HCT116 (cell line): ENCODE data around the gene ITPK1. TPM values are rescaled to one million over a fixed set of nuclear protein-coding genes. Genes with fewer than 3 reads are reported as not detected.
A peak's percentile ranks its signal among the peaks of the same experiment; 100 is the strongest.

Source experiments
- ATAC-seq: fragments of 200-7000 bp; cut with Tn5 transposase; 2 replicates; pipeline ENCODE4 v1.9.1; 2020; ENCODE audit warnings: mild to moderate bottlenecking, moderate library complexity
- BruUV-seq: library from RNA; stranded (reverse); fragments of 400-500 nt; replicated peaks from 2 replicates; lab custom pipeline; 2021; lab: Mats Ljungman, UMichigan
- CTCF ChIA-PET: fragments of 300-600 bp; sonication (Branson Sonifier 250); formaldehyde crosslinking; loops from one replicate; lab custom pipeline; 2021; ENCODE audit warnings: antibody characterized with exemption; lab: Charles Lee
- POLR2A ChIA-PET: fragments of 300-600, 350-600 bp; sonication (Branson Sonifier 250); formaldehyde crosslinking; loops from one replicate; lab custom pipeline; 2021; ENCODE audit warnings: antibody characterized with exemption; lab: Charles Lee
- RAD21 ChIA-PET, 2 experiments: fragments of 300-600 bp; sonication (Branson Sonifier 250); formaldehyde crosslinking; loops; one replicate each; lab custom pipeline; 2023; ENCODE audit warnings: low total read pairs in 2 of 2; ENCODE audit not compliant: uncharacterized antibody in 2 of 2, unreplicated experiment in 2 of 2, low non-redundant PET in 1 of 2; lab: Charles Lee
- DNase-seq: peaks from one replicate; pipeline ENCODE4 v3.0.0-alpha.2; 2010; ENCODE audit warnings: low read depth, low spot score
- H2AFZ ChIP-seq: fragments of 200-600 bp; shearing (Covaris generic), sonication (generic); 2 replicates; pipeline ENCODE4 v1.6.1; 2017; ENCODE audit warnings: low read depth, mixed run types, mixed read lengths, antibody characterized with exemption, low read length; ENCODE audit not compliant: poor library complexity, severe bottlenecking
- H3K27ac ChIP-seq: 2 replicates; pipeline ENCODE4 v1.5.1; 2012; ENCODE audit warnings: low read depth, low read length
- H3K27me3 ChIP-seq: fragments of 200-600 bp; sonication (generic); 2 replicates; pipeline ENCODE4 v1.6.1; 2016; ENCODE audit warnings: mixed run types, low read length, mixed read lengths; ENCODE audit not compliant: insufficient read depth
- H3K36me3 ChIP-seq, 2 experiments: fragments of 200-500 bp in 1 of 2; fragments of 200-600 bp in 1 of 2; sonication (Bioruptor generic) in 1 of 2; sonication (generic) in 1 of 2; 2 replicates each; pipeline versions ENCODE4 v1.5.1 to v1.6.1; 2014 to 2016; ENCODE audit warnings: low read length in 2 of 2, inconsistent platforms in 1 of 2, mixed read lengths in 1 of 2, mixed run types in 1 of 2; ENCODE audit not compliant: insufficient read depth in 2 of 2, control insufficient read depth in 1 of 2
- H3K4me1 ChIP-seq, 2 experiments: fragments of 200-600 bp in 1 of 2; sonication (generic) in 1 of 2; 2 replicates each; pipeline versions ENCODE4 v1.5.1 to v1.6.1; 2012 to 2017; ENCODE audit warnings: low read length in 2 of 2, inconsistent platforms in 1 of 2, mild to moderate bottlenecking in 1 of 2, mixed read lengths in 1 of 2, mixed run types in 1 of 2, moderate library complexity in 1 of 2; ENCODE audit not compliant: insufficient read depth in 2 of 2, control insufficient read depth in 1 of 2
- H3K4me2 ChIP-seq: fragments of 200-600 bp; sonication (generic); 2 replicates; pipeline ENCODE4 v1.6.1; 2017; ENCODE audit warnings: mixed run types, low read length, mixed read lengths
- H3K4me3 ChIP-seq, 2 experiments: fragments of 200-600 bp in 1 of 2; sonication (generic) in 1 of 2; replicated peaks in 1 of 2; 2 replicates each; pipeline ENCODE4 v1.5.1; 2011 to 2016; ENCODE audit warnings: low read length in 2 of 2, control low read depth in 1 of 2, low read depth in 1 of 2, mild to moderate bottlenecking in 1 of 2, mixed read lengths in 1 of 2, mixed run types in 1 of 2
- H3K79me2 ChIP-seq: fragments of 200-600 bp; sonication (generic); 2 replicates; pipeline ENCODE4 v1.6.1; 2017; ENCODE audit warnings: mild to moderate bottlenecking, mixed run types, low read length, moderate library complexity, mixed read lengths; ENCODE audit not compliant: insufficient read depth
- H3K9ac ChIP-seq: fragments of 200-600 bp; sonication (generic); 2 replicates; pipeline ENCODE4 v1.6.1; 2016; ENCODE audit warnings: low read length, mixed read lengths
- H3K9me2 ChIP-seq: fragments of 200-600 bp; sonication (generic), shearing (Covaris generic); 2 replicates; pipeline ENCODE4 v1.6.1; 2017; ENCODE audit warnings: mixed run types, mild to moderate bottlenecking, moderate library complexity; ENCODE audit not compliant: insufficient read depth
- H3K9me3 ChIP-seq, 2 experiments: fragments of 200-500 bp in 1 of 2; fragments of 200-600 bp in 1 of 2; sonication (Bioruptor generic) in 1 of 2; sonication (generic) in 1 of 2; 2 replicates each; pipeline ENCODE4 v1.6.1; 2014 to 2017; ENCODE audit warnings: low read length in 2 of 2, mixed read lengths in 2 of 2, inconsistent platforms in 1 of 2, low read depth in 1 of 2, mild to moderate bottlenecking in 1 of 2, mixed run types in 1 of 2, moderate library complexity in 1 of 2; ENCODE audit not compliant: control insufficient read depth in 1 of 2, insufficient read depth in 1 of 2
- H4K20me1 ChIP-seq: fragments of 200-600 bp; sonication (generic), shearing (Covaris generic); 2 replicates; pipeline ENCODE4 v1.6.1; 2017; ENCODE audit warnings: mixed run types, mild to moderate bottlenecking, moderate library complexity; ENCODE audit not compliant: insufficient read depth
- CTCF ChIP-seq, 3 experiments: fragments of 200-600 bp in 1 of 3; sonication (generic) in 1 of 3; IDR thresholded peaks in 2 of 3; conservative IDR thresholded peaks in 1 of 3; 2 replicates each; pipeline ENCODE4 v1.5.1; 2012 to 2017; ENCODE audit warnings: low read depth in 2 of 3, low read length in 2 of 3, antibody characterized with exemption in 1 of 3, borderline replicate concordance in 1 of 3, control low read depth in 1 of 3, mild to moderate bottlenecking in 1 of 3, mixed read lengths in 1 of 3, mixed run types in 1 of 3, moderate library complexity in 1 of 3; ENCODE audit not compliant: insufficient read depth in 1 of 3
- ELF1 ChIP-seq: IDR thresholded peaks from 2 replicates; pipeline ENCODE4 v1.6.1; 2012; ENCODE audit warnings: low read depth, borderline replicate concordance
- EZH2phosphoT487 ChIP-seq: fragments of 200-600 bp; IDR thresholded peaks from 2 replicates; pipeline ENCODE4 v1.6.1; 2018; ENCODE audit warnings: antibody characterized with exemption, borderline replicate concordance
- SIN3A ChIP-seq: IDR thresholded peaks from 2 replicates; pipeline ENCODE4 v1.6.1; 2012; ENCODE audit warnings: low read depth
- SRF ChIP-seq: IDR thresholded peaks from 2 replicates; pipeline ENCODE4 v1.6.1; 2012; ENCODE audit warnings: low read depth
- ZBTB33 ChIP-seq: IDR thresholded peaks from 2 replicates; pipeline ENCODE4 v1.6.1; 2011; ENCODE audit warnings: mild to moderate bottlenecking, low read length, moderate library complexity; ENCODE audit not compliant: insufficient replicate concordance; ENCODE audit errors: extremely low read depth
- intact Hi-C: fragments of 100-400 bp; cut with micrococcal nuclease; formaldehyde crosslinking; loops from 2 replicates; pipeline ENCODE4 v1.10.0; 2022
- total RNA-seq: library from RNA; stranded (reverse); gene quantifications from one replicate; pipeline ENCODE4 v1.2.1, GENCODE V29; 2021; ENCODE audit not compliant: unreplicated experiment

The ITPK1 gene
- total RNA-seq, 1 experiment from 2014 or later: 70.2 TPM

- CTCF ChIA-PET: interaction anchor here (0.7 to 1.2 kb wide), 2 partner anchors 10 to 14 kb away, joined by 3 to 5 read pairs; no protein-coding TSS in a partner anchor
- DNase-seq (no peak), ATAC-seq (peak; percentile 69)
- no peak overlapping the region for H3K27ac ChIP-seq
- BruUV-seq: no TSS peak
- no peaks in the 10 kb centered on the region for H3K9me2 ChIP-seq
- no peaks in the 10 kb centered on the region for H4K20me1 ChIP-seq
- no peaks in the 10 kb centered on the region for H3K9me3 ChIP-seq
- RAD21 ChIA-PET: no interaction called here
- no peak overlapping the region for H3K4me3 ChIP-seq
- peaks cover 7 to 17% of the 10 kb centered on the region in 2 experiments; a peak in 3 of 4 replicates for H3K4me1 ChIP-seq
- H3K79me2 ChIP-seq: no peaks in the 10 kb centered on the region
- H3K27me3 ChIP-seq: no peaks in the 10 kb centered on the region
- H3K4me2 ChIP-seq: peak overlapping the region; percentile 61; the same call in 1 of the 2 replicates
- intact Hi-C loops: no loop called here
- H3K9ac ChIP-seq: no peak overlapping the region
- H3K36me3 ChIP-seq: no peaks in the 10 kb centered on the region
- no peak overlapping the region for H2AFZ ChIP-seq
- POLR2A ChIA-PET: no interaction called here
- TF ChIP-seq CTCF (IDR thresholded peaks at IDR 0.05 in 2 of 3, conservative IDR thresholded peaks at IDR 0.05 in 1 of 3; ENCODE audit: borderline replicate concordance in 1 of 3, insufficient read depth in 1 of 3, low read depth in 2 of 3, low read length in 2 of 3): peak in 2 of 3 experiments; percentile 28 to 29; a peak in 2 of 6 replicates
- no peak for TF ChIP-seq SRF
Measured at GRCh38 chr14:92938235-92938875, 177.4 kb downstream of the ITPK1 start.

GRCh38 chr14:92937051-92937937, 178.4 kb downstream of the ITPK1 start:
- RAD21 ChIA-PET: no interaction called here
- Histone ChIP-seq H4K20me1 (no peaks in the 10 kb centered on the region), H3K4me2 (peak overlapping the region; percentile 61), H3K4me1 (peaks cover 7 to 17% of the 10 kb centered on the region in 2 experiments; a peak in 3 of 4 replicates), H3K79me2 (no peaks in the 10 kb centered on the region), H3K9ac (no peak overlapping the region), H3K27me3 (no peaks in the 10 kb centered on the region), H2AFZ (no peak overlapping the region), H3K27ac (no peak overlapping the region), H3K9me2 (no peaks in the 10 kb centered on the region), H3K9me3 (no peaks in the 10 kb centered on the region), H3K4me3 (no peak overlapping the region), H3K36me3 (no peaks in the 10 kb centered on the region)
- POLR2A ChIA-PET: no interaction called here
- DNase-seq (peak; percentile 32), ATAC-seq (peak; percentile 92)
- CTCF ChIA-PET: interaction anchor here (1.2 kb wide), 1 partner anchor 11 kb away, joined by 5 read pairs; no protein-coding TSS in a partner anchor
- no TSS peak for BruUV-seq
- intact Hi-C loops: no loop called here
- TF ChIP-seq EZH2phosphoT487: no peak
- TF ChIP-seq SIN3A: no peak
- no peak for TF ChIP-seq ZBTB33
- no peak for TF ChIP-seq ELF1
- TF ChIP-seq, all 23 proteins: peak for 0
